ENCODE measurements around the gene TMEM94. TPM values are rescaled to one million over a fixed set of nuclear protein-coding genes. Genes with fewer than 3 reads are reported as not detected.
"Not testable (repeated sequence)": the region's sequence is repeated elsewhere in the genome, so short reads cannot be mapped to it uniquely, and the experiment has no call there.

TMEM94 gene
- total RNA-seq, 2 donors from 2014 or later, result 69.9 to 106 TPM

DNA sequence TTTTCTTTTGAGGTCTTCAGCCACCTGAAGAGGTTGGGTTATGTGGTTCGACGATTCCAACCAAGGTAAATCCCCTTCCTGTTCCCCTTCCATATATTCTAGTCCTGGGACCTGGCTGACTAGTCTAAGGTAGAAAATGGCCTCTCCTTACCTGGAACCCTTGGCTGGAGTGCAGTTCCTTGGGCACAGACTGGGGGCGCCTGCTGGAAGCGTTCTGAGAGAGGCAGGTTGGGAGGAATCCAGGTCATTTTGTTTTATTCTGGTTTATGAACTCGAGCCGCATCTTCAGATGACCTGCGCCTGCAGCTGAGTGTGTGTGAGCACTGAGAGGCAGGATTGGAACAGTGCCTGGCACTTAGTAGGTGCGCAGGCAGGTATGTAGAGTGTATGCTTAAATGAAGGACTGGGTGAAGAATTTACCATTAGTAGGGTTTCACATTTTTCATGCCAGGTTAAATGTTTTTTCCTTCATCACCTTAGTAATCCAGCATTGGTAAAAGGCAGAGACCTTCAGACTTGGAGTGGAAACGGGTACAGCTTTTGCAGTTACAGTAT is 62.6 kb downstream of the TMEM94 start:
- Mint-ChIP-seq H3K4me1 (ENCODE audit: low read depth in 2 of 2) (peaks cover 21 to 23% of the 10 kb centered on the region in 2 donors), H3K36me3 (peaks cover 10% of the 10 kb centered on the region), H3K27ac (peak overlapping the region; percentile 54 to 65), H3K27me3 (no peaks in the 10 kb centered on the region), H3K9me3 (no peaks in the 10 kb centered on the region), H3K4me3 (peak overlapping the region; percentile 89)
- DNase-seq (ENCODE audit: low spot score), result no peak
- ATAC-seq, result no peak

DNA sequence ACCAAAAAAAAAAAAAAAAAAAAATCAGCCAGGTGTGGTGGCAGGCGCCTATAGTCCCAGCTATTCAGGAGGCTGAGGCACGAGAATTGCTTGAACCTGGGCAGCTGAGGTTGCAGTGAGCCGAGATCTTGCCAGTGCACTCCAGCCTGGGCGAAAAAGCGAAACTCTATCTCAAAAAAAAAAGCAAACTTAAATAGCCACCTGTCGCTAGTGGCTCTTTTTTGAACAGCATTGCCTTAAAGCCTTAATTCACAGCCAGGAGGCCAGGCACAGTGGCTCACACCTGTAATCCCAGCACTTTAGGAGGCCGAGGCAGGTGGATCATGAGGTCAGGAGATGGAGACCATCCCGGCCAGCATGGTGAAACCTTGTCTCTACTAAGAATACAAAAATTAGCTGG is 64.0 kb downstream of the TMEM94 start:
- H3K36me3 Mint-ChIP-seq, result peaks cover 10% of the 10 kb centered on the region
- peaks cover 21 to 28% of the 10 kb centered on the region in 2 donors for H3K4me1 Mint-ChIP-seq (ENCODE audit: low read depth in 2 of 2)
- not testable (repeated sequence) for H3K4me3 Mint-ChIP-seq; H3K9me3 Mint-ChIP-seq; ATAC-seq; DNase-seq (ENCODE audit: low spot score); H3K27ac Mint-ChIP-seq; H3K27me3 Mint-ChIP-seq

DNA sequence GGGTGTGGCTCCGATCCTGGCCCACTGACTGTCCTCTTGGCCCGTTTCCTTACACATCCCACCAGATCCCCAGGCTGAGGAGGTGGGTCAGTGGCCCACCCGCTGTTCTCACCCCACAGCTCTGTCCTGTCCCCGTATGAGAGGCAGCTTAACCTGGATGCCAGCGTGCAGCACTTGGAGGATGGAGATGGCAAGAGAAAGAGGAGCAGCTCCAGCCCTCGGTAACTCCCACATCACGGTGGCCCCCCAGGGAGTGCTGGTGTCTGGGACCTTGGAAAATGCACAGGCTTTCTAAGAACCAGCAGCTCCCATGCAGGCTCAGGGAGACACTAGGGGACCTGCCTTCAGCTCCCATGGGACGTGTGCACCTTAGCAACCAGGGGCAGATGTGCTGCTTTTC is 64.9 kb downstream of the TMEM94 start:
- no peaks in the 10 kb centered on the region for H3K27me3 Mint-ChIP-seq
- H3K36me3 Mint-ChIP-seq, result peaks cover 10% of the 10 kb centered on the region
- H3K4me1 Mint-ChIP-seq (ENCODE audit: low read depth in 2 of 2), result peaks cover 21 to 29% of the 10 kb centered on the region in 2 donors
- no peak for DNase-seq (ENCODE audit: low spot score)
- no peak overlapping the region for H3K27ac Mint-ChIP-seq
- ATAC-seq, result no peak
- H3K9me3 Mint-ChIP-seq, result no peaks in the 10 kb centered on the region
- H3K4me3 Mint-ChIP-seq, result no peak overlapping the region

DNA sequence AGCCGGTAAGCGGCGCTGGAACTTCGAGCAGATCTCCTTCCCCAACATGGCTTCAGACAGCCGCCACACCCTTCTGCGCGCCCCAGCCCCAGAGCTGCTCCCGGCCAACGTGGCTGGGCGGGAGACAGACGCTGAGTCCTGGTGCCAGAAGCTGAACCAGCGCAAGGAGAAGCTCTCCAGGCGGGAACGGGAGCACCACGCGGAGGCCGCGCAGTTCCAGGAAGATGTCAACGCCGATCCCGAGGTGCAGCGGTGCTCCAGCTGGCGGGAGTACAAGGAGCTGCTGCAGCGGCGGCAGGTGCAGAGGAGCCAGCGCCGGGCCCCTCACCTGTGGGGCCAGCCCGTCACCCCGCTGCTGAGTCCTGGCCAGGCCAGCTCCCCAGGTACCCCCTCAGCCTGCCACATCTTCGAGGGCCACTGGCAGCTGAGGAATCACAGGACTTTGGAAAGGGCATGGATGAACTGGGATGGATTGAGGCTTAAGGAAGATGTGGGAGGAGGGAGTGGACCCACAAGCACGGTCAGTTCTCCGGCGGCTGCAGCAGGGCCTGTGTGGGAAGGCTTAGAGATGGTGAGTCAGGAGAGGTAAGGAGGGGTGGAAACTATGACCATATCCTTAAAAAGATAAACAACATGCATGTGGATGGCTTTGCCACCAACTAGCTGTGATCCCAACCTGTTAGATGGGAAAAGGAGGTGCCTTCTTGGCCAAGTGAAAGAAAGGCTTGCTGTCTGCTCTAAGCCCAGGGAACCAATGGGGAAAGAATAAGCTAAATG is 65.7 kb downstream of the TMEM94 start:
- Mint-ChIP-seq H3K4me3 (no peak overlapping the region), H3K9me3 (no peaks in the 10 kb centered on the region), H3K27ac (no peak overlapping the region), H3K36me3 (peaks cover 10% of the 10 kb centered on the region), H3K27me3 (no peaks in the 10 kb centered on the region), H3K4me1 (ENCODE audit: low read depth in 2 of 2) (peaks cover 18 to 37% of the 10 kb centered on the region in 2 donors)
- DNase-seq (ENCODE audit: low spot score) (no peak), ATAC-seq (no peak)

DNA sequence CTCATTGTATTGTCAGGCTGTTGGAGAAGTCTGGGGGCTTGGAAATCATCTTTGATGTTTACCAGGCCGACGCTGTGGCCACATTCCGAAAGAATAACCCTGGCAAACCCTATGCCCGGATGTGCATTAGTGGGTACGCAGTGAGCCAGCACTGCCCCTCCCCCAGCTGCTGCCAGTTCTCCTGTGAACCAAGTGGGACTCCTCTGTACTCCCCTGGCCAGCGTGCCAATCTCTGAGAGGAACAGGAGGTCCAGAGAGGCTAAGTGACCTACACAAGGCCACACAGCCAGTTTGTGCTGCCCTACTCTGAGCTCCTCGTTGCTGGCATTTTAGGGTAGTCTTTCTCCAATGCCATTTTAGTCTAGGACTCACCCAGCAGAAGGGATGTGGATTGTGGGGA is 67.2 kb downstream of the TMEM94 start:
- no peaks in the 10 kb centered on the region for H3K9me3 Mint-ChIP-seq
- ATAC-seq (no peak), DNase-seq (ENCODE audit: low spot score) (no peak)
- peaks cover 6% of the 10 kb centered on the region for H3K36me3 Mint-ChIP-seq
- H3K27me3 Mint-ChIP-seq, result no peaks in the 10 kb centered on the region
- H3K4me3 Mint-ChIP-seq, result no peak overlapping the region
- no peak overlapping the region for H3K27ac Mint-ChIP-seq
- peaks cover 3 to 24% of the 10 kb centered on the region in 2 donors for H3K4me1 Mint-ChIP-seq (ENCODE audit: low read depth in 2 of 2)

DNA sequence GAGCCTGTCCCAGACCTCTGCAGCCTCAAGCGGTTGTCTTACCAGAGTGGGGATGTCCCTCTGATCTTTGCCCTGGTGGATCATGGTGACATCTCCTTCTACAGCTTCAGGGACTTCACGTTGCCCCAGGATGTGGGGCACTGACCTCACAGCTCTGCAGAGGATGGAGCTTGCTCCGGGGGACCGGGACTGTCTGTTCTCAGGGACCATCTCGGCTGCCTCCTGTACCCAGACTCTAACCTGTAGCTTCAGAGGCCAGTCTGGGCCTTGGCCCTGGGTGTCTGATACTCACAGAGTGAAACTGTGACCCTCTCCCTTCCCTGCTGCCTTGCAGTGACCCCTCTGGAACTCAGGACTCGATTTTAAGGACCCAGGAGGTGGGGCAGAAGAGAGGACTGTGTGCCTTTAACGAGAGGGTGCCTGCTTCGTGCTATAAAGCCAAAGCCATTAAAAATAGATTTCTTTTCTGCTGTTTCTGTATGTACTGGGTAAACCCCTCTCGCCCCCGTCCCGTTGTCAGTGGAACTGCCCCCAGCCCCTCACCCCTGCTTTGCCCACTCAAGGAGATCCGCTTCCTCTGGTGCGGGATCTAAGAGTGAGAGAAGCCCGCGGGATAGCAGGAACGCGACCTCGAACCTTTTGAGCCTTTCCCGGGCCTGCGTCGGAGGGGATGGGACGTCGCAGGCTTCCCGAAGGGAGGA is 68.0 kb downstream of the TMEM94 start:
- H3K36me3 Mint-ChIP-seq, result peaks cover 4% of the 10 kb centered on the region
- peaks cover 0 to 18% of the 10 kb centered on the region in 2 donors for H3K4me1 Mint-ChIP-seq (ENCODE audit: low read depth in 2 of 2)
- H3K4me3 Mint-ChIP-seq, result peak overlapping the region; percentile 20
- ATAC-seq (no peak), DNase-seq (ENCODE audit: low spot score) (no peak)
- H3K27ac Mint-ChIP-seq, result no peak overlapping the region
- H3K9me3 Mint-ChIP-seq, result no peaks in the 10 kb centered on the region
- H3K27me3 Mint-ChIP-seq, result no peaks in the 10 kb centered on the region

DNA sequence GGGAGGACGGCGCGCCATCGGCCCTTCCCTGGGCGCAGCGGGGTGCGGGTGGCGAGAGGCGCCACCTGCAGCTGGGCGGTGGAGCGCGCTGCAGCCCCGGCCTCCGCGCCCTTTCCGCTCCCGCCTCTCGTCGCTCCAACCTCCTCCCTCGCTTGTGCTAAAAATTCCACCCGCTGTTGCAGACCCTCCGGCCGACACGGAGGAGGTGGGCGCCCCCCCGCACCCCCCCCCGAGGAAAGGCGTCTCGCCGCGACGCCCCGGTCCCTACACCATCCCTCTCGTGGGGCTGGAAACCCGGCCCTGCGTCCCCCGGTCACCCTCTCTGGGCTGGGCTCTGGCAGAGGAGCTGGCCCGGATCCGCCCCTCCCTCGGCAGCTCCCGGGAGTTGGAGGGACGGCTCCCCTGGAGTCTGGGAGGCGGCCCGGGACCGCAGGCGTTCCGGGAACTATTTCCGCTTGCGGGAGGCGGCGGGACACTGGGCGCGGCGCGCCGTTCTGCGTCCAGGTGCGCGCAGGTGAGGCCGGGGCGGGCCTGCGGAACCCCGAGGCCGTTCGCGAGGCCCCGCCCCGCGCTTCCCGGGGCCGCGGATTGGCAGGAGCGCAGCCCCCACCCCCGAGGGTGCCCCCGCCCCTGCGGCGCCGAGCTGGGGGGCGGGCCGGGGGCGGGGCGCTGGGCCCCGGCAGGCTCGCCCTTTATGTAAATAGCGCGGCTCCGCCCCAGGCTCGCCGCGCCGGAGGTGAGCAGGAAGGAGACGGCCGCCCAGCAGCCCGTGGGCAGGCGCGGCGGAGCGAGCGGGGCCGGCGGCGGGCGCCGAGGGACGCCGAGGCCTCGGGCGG is 68.8 kb downstream of the TMEM94 start, which contains the start of gene LLGL2:
LLGL2 (plus strand) TSS at position 728 of the 836 bp plus-strand sequence. CDS start 17,730 bp downstream, outside the sequence.
- Mint-ChIP-seq H3K4me1 (ENCODE audit: low read depth in 2 of 2) (peaks cover 0 to 17% of the 10 kb centered on the region in 2 donors), H3K9me3 (no peaks in the 10 kb centered on the region)

DNA sequence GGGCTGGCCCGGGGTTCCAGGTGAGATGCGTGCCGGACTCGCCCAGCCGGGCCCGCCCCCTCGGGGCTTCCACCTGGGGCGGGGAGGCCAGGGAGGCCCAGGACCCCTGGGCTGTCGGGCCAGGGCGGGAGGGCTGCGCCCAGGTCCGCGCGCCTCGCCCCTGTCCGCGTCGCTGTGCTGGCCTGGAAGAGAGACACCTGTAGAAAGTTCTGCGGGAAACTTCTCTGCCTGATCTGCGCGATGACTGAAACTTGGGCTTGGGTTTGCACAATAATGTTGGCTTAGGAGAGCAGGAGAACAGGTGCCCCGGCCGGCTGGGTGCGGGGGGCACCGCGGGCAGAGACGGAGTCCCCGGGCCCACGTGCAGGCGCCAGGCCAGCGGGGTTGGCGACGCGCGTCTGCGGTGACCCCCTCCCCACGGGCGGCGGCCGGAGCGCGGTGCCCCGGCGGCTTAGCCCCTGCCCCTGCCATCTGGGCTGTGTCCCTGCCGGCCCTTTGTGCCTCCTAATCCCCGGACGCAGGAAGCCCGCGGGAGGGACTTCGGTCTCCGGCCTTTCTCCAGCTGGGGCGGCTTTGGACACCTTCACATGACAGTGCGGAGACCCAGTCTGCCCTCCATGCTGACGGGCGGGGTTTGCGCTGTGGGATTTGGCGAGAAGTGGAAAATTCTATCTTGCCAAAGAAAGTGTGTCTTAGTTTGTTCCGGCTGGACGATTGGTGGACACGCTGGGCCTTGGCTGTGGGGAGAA is 69.5 kb downstream of the TMEM94 start:
- no peak for DNase-seq (ENCODE audit: low spot score)
- Mint-ChIP-seq H3K9me3 (no peaks in the 10 kb centered on the region), H3K36me3 (no peaks in the 10 kb centered on the region), H3K4me3 (peak overlapping the region; percentile 83), H3K27me3 (no peaks in the 10 kb centered on the region), H3K27ac (peak overlapping the region in 1 of 2 donors; percentile 76), H3K4me1 (ENCODE audit: low read depth in 2 of 2) (peaks cover 0 to 17% of the 10 kb centered on the region in 2 donors)
- peak; percentile 0 to 1 for ATAC-seq

More for the DNA sequence above, 68.8 kb downstream of the TMEM94 start, which contains the start of gene LLGL2:
- ATAC-seq, result peak; percentile 96 to 97
- Mint-ChIP-seq H3K27ac (peak within 1 kb of the TSS in 1 of 2 donors; percentile 76), H3K4me3 (peak within 1 kb of the TSS; percentile 83), H3K36me3 (no peaks in the 10 kb centered on the region), H3K27me3 (no peaks in the 10 kb centered on the region)
- peak; percentile 88 for DNase-seq (ENCODE audit: low spot score)

DNA sequence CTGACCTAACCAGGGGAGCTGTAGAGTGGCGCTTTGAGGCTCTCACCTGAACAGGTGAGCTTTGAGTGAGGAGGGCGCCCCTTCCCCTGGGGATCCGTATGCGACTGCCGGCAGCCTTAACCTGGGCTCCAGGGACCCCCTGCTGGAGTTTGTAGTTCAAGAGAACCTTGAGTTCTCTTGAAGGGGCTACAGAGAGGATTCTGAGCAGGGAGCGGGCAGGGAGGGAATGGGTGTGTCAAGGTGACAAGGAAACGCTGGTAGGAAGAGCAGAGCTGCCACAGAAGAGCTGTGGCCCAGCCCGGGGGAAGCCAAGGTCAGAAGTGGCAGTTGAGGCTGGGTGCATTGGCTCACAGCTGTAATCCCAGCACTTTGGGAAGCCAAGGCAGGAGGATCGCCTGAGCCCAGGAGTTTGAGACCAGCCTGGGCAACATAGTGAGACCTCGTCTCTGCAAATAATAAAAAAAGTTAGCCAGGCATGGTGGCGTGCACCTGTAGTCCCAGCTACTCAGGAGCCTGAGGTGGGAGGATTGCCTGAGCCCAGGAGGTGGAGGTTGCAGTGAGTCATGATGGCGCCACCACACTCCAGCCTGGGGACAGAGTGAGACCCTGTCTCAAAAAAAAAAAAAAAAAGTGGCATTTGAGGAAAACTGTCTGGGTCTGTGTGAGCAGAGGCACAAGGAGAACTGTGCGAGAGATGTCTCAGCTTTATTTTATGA is 70.3 kb downstream of the TMEM94 start:
- ATAC-seq (no peak), DNase-seq (ENCODE audit: low spot score) (no peak)
- Mint-ChIP-seq H3K36me3 (no peaks in the 10 kb centered on the region), H3K4me1 (ENCODE audit: low read depth in 2 of 2) (peaks cover 0 to 17% of the 10 kb centered on the region in 2 donors), H3K9me3 (no peaks in the 10 kb centered on the region), H3K27me3 (no peaks in the 10 kb centered on the region), H3K4me3 (peak overlapping the region; percentile 83), H3K27ac (peak overlapping the region in 1 of 2 donors; percentile 76)

DNA sequence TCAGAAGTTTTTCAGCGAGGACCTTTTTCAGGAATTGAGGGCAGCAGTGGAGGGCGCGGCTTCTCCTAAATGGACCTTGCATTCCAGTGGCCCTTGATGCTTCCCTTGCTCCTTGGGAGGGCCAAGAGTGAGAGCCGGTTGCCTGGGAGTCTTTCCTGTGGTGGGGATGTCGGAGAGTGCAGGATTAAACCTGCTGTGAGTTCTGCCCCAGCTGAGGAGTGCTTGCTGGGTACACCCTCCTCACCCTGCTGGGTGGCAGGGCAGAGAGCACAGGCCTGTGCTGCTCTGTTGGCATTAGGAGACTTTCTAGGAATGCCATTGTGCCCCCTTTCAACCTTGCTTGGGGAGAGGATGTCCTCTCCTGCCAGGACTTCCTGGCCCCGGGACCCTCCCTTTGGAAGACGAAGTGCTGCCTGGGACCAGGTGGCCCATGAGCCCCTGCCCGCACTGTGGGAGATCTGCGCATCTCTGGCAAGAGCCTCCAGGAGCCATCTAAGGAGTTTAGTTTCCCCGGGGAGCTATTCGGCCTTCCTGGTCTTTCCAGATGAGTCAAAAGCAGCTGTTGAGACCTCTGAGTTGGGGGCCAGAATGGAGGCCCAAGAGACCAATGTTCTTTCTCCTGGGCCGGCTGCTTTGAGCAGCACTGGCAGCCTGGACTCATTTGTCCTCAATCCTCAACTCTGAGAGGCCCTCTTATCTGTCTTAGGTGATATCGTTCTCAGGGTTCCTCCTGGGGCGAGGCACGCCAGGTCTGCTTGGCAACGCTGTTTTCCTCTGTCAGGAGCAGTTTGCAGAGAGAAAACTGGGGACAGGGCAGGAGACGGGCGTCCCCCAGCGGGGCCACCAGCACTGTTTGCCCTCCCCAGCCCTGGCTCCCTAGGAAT is 74.6 kb downstream of the TMEM94 start:
- Mint-ChIP-seq H3K9me3 (no peaks in the 10 kb centered on the region), H3K27ac (no peak overlapping the region), H3K4me3 (no peak overlapping the region), H3K27me3 (no peaks in the 10 kb centered on the region), H3K4me1 (ENCODE audit: low read depth in 2 of 2) (peaks cover 24 to 37% of the 10 kb centered on the region in 2 donors), H3K36me3 (no peaks in the 10 kb centered on the region)
- no peak for ATAC-seq
- no peak for DNase-seq (ENCODE audit: low spot score)

DNA sequence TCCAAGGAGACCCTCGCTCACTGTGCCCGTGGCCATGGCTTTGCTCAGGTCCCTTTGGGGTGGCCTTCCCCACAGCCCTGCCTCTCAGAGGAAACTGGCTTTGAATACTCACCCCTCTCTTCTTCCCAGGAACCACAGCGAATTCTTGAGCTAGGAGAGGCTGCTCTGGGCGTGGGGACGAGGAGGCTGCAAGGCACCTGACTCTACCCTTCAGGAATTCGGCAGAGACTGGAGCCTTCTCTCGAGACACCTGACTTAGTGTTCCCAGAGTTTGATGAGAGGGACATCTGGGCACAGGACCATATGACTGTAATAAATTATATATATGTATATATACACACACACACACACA is 75.3 kb downstream of the TMEM94 start:
- Mint-ChIP-seq H3K4me1 (ENCODE audit: low read depth in 2 of 2) (peaks cover 24 to 34% of the 10 kb centered on the region in 2 donors), H3K4me3 (no peak overlapping the region)

More for the DNA sequence above, 75.3 kb downstream of the TMEM94 start:
- H3K36me3 Mint-ChIP-seq, result no peaks in the 10 kb centered on the region
- H3K27ac Mint-ChIP-seq, result no peak overlapping the region
- ATAC-seq (no peak), DNase-seq (ENCODE audit: low spot score) (no peak)
- H3K27me3 Mint-ChIP-seq, result no peaks in the 10 kb centered on the region
- no peaks in the 10 kb centered on the region for H3K9me3 Mint-ChIP-seq

Measured in natural killer cell treated with Interleukin-12 subunit alpha and Interleukin-12 subunit beta and Interleukin-15 and Interleukin-18, amount 100 ng/mL, for 72 hours (primary cell).